Fibroblast of mammary gland (primary cell): ENCODE measurements around the gene PLA2G2E.
A peak's percentile ranks its signal among the peaks of the same experiment; 100 is the strongest.
"Not testable (repeated sequence)": the region's sequence is repeated elsewhere in the genome, so short reads cannot be mapped to it uniquely, and the experiment has no call there.

Experiments
- DNase-seq: peaks from one replicate; pipeline ENCODE4 v3.0.0-alpha.2; 2010; ENCODE audit warnings: low read depth
- H3K4me3 ChIP-seq: 2 replicates; pipeline ENCODE4 v1.5.1; 2011; ENCODE audit warnings: low read depth, mild to moderate bottlenecking, low read length, moderate library complexity; ENCODE audit not compliant: control insufficient read depth
- CTCF ChIP-seq: conservative IDR thresholded peaks from 2 replicates; pipeline ENCODE4 v1.5.1; 2011; ENCODE audit warnings: low read depth, low read length, inconsistent platforms; ENCODE audit not compliant: control insufficient read depth, insufficient read depth

Gene PLA2G2E

DNA sequence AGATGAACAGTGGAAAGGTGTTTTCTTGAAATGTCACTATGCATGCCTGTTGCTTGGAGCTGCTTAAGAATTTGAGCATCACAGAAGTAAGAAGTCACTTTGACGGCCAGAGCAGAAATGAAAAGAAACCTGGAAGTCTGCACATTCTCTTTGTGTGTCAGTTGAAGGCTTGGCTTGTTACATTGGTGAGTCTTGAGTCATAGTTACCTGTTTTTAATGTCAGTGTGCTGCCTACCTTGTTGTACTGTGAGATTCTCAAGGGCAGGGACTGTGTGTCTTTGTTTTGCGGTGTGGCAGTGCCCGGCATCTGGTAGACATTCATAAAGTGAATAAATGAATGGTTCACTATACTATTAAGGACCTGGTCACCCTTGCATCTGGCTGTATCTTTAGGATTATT, 31.3 kb downstream of the PLA2G2E start:
- no peak for TF ChIP-seq CTCF
- H3K4me3 ChIP-seq: no peak overlapping the region
- no peak for DNase-seq

- TF ChIP-seq CTCF: no peak
Measured at GRCh38 chr1:19889656-19890055, 33.8 kb downstream of the PLA2G2E start.

DNA sequence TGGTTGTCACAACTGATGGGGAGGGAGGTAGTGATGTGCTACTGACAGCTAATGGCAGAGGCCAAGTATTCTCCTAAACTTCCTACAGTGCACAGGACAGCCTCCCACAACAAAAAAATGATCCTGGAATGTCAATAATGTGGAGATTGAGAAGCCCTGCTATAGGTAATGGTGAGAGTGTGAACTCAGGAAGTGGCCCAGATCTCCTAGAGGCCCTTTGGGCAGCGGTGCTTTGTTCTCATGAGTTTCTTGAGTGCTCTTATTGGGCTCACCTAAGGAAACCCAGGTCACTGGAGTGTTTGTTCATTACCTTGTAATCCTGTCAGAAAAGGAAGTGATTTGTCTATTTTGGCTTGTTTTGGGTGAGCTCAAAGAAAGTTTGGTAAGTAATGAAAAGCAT, 35.3 kb downstream of the PLA2G2E start:
- DNase-seq: no peak
- no peak overlapping the region for H3K4me3 ChIP-seq
- no peak for TF ChIP-seq CTCF

More at GRCh38 chr1:19889656-19890055, 33.8 kb downstream of the PLA2G2E start:
- no peak for DNase-seq
- no peak overlapping the region for H3K4me3 ChIP-seq

DNA sequence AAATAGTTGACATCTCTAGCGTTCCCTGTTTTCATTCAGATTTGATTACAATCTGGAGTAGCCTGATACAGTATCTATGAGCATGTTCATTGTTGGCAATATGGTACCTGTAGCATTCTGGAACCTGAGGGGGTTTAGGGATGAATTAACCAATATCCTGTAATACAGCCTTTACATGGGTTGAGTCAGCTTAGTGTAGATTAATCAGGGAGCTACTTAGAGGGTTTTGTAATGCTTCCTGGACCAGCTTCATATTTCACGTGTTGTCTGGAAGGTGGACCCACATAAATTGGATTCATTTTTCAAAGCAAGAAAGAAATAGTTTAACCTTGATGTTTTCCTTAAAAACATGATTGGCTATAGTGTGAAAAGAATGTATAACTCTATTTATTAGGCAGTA, 37.6 kb downstream of the PLA2G2E start:
- no peak for TF ChIP-seq CTCF
- peak; percentile 41 for DNase-seq
- no peak overlapping the region for H3K4me3 ChIP-seq

DNA sequence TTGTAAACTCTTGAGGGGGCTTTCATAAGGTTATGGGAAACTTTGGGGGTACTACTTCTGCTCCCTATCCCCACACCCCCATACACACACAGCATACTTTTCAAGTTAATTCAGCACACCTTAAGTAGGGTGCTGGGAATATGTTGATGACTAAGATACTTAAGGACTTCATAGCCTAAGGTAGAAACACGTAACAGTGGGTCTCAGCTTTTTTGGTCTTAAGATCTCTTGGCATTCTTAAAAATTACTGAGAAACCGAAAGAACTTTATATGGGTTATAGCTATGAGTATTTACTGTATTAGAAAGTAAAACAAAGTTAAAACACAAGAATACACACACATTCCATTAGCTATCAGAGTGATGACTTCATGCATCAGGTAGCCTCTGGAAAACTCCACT, 39.1 kb downstream of the PLA2G2E start:
- no peak overlapping the region for H3K4me3 ChIP-seq
- DNase-seq: no peak
- TF ChIP-seq CTCF: no peak

DNA sequence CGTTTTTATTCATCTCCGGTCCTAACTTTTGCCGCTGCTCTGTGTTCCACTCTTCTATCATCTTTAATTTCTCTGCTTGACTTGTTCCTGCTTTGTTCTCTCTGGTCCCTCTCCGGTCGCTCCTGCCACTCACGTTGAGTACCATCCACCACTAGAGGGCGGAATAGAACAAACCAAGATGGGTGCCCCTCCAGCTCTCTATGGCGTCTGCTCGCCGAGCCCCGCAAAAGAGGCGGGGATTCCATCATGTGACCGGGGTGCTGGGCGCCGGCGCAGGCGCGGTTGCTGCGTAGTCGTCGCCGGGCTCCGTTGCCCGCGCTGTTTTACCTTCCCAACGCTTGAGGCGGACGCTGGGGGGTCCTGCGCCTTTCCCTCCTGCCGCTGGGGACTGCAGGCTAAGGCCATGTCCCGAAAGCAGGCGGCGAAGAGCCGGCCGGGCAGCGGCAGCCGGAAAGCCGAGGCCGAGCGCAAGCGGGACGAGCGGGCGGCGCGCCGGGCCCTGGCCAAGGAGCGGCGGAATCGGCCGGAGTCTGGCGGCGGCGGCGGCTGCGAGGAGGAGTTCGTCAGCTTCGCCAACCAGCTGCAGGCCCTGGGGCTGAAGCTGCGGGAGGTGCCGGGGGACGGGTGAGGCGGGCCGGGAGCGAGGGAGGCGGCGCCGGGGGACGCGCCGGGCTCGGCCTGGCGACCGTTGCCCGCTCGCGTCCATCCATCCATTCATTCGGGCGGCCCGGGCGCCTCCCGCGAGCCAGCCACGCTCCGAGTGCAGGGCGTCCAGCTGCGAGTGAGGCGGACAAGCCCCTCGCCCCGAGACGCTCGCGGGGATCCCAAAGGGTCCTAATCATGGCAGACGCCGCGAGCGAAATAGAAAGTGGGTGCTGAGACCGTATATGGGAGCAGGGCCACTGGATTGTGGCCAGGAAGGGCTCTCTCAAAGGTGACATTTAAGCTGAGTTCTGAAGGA, 41.0 kb downstream of the PLA2G2E start, which contains the start of gene OTUD3:
OTUD3 (plus strand) TSS at position 285 of the 961 bp plus-strand sequence; CDS start at position 404, 119 bp downstream.
- TF ChIP-seq CTCF: peak; percentile 84
- H3K4me3 ChIP-seq: peak within 1 kb of the TSS; percentile 69
- peak; percentile 96 for DNase-seq

- not testable (repeated sequence) for H3K4me3 ChIP-seq, DNase-seq
Measured at GRCh38 chr1:19880841-19881240, 42.6 kb downstream of the PLA2G2E start.
